Panc1 (cell line): ENCODE data around the gene LRRC47. TPM values are rescaled to one million over a fixed set of nuclear protein-coding genes. Genes with fewer than 3 reads are reported as not detected.

Experiments used
- ATAC-seq: fragments of 200-7000 bp; cut with Tn5 transposase; 2 replicates; pipeline ENCODE4 v1.9.1; 2020; ENCODE audit warnings: mild to moderate bottlenecking, moderate library complexity
- BruUV-seq: library from RNA; stranded (reverse); fragments of 400-500 nt; replicated peaks from 2 replicates; lab custom pipeline; 2021; lab: Mats Ljungman, UMichigan
- CTCF ChIA-PET: fragments of 300-600 bp; sonication (Branson Sonifier 250); formaldehyde crosslinking; loops from one replicate; lab custom pipeline; 2022; ENCODE audit warnings: antibody characterized with exemption; lab: Charles Lee
- POLR2A ChIA-PET: fragments of 300-600 bp; sonication (Branson Sonifier 250); formaldehyde crosslinking; loops from one replicate; lab custom pipeline; 2022; ENCODE audit warnings: antibody characterized with exemption; lab: Charles Lee
- DNase-seq: peaks from one replicate; pipeline ENCODE4 v3.0.0-alpha.2; 2010; ENCODE audit warnings: low read depth, low spot score
- H3K27ac ChIP-seq: 2 replicates; pipeline ENCODE4 v1.5.1; 2011; ENCODE audit warnings: mild to moderate bottlenecking, low read length, inconsistent platforms
- H3K27me3 ChIP-seq: fragments of 200-500 bp; sonication (Bioruptor generic); 2 replicates; pipeline ENCODE4 v1.6.0; 2014; ENCODE audit warnings: low read length, inconsistent platforms; ENCODE audit not compliant: control insufficient read depth, insufficient read depth
- H3K36me3 ChIP-seq: fragments of 200-500 bp; sonication (Bioruptor generic); 2 replicates; pipeline ENCODE4 v1.5.1; 2014; ENCODE audit warnings: inconsistent platforms, mild to moderate bottlenecking, low read length, moderate library complexity; ENCODE audit not compliant: control insufficient read depth, insufficient read depth
- H3K4me1 ChIP-seq: 2 replicates; pipeline ENCODE4 v1.5.1; 2011; ENCODE audit warnings: inconsistent platforms, mild to moderate bottlenecking, low read length, moderate library complexity; ENCODE audit not compliant: control insufficient read depth, insufficient read depth
- H3K4me3 ChIP-seq, 2 experiments: 2 replicates each; pipeline ENCODE4 v1.5.1; 2011 to 2012; ENCODE audit warnings: low read depth in 2 of 2, low read length in 2 of 2, mild to moderate bottlenecking in 2 of 2, inconsistent platforms in 1 of 2, moderate library complexity in 1 of 2
- H3K9me3 ChIP-seq: fragments of 200-500 bp; sonication (Bioruptor generic); 2 replicates; pipeline ENCODE4 v1.5.1; 2014; ENCODE audit warnings: low read depth, mild to moderate bottlenecking, inconsistent platforms, low read length, moderate library complexity; ENCODE audit not compliant: control insufficient read depth, insufficient read depth
- CTCF ChIP-seq: fragments of 450-650 bp; IDR thresholded peaks from 2 replicates; pipeline ENCODE4 v1.5.1; 2017; ENCODE audit warnings: mild to moderate bottlenecking
- POLR2AphosphoS5 ChIP-seq: IDR thresholded peaks from 2 replicates; pipeline ENCODE4 v1.6.1; 2012; ENCODE audit warnings: mild to moderate bottlenecking, low read depth, low read length, moderate library complexity
- REST ChIP-seq, 2 experiments: IDR thresholded peaks; 2 replicates each; pipeline ENCODE4 v1.6.1; 2011 to 2012; ENCODE audit warnings: low read depth in 2 of 2, control low read depth in 1 of 2, low read length in 1 of 2, mild to moderate bottlenecking in 1 of 2, moderate library complexity in 1 of 2; ENCODE audit not compliant: insufficient read depth in 1 of 2
- SIN3A ChIP-seq: IDR thresholded peaks from 2 replicates; pipeline ENCODE4 v1.6.1; 2012; ENCODE audit warnings: low read depth, mild to moderate bottlenecking, low read length, moderate library complexity, borderline replicate concordance; ENCODE audit not compliant: insufficient read depth
- TCF7L2 ChIP-seq: IDR thresholded peaks from 2 replicates; pipeline ENCODE4 v1.6.1; 2011; ENCODE audit warnings: mild to moderate bottlenecking, low read depth, low read length, inconsistent platforms
- in situ Hi-C: cut with HindIII; loops from 2 replicates; pipeline ENCODE4 v1.10.0; 2016; ENCODE audit warnings: low sequenced_read_pairs, low pct_unique_long_range_greater_than_20kb
- intact Hi-C: fragments of 100-400 bp; cut with micrococcal nuclease; formaldehyde crosslinking; loops from one replicate; pipeline ENCODE4 v1.10.0; 2022; ENCODE audit not compliant: unreplicated experiment
- total RNA-seq: library from RNA; stranded (reverse); gene quantifications from one replicate; pipeline ENCODE4 v1.2.1, GENCODE V29; 2021; ENCODE audit not compliant: unreplicated experiment

Gene LRRC47
- total RNA-seq, 1 experiment from 2014 or later, result 51.0 TPM

- Histone ChIP-seq H3K27me3 (no peaks in the 10 kb centered on the region), H3K4me3 (no peak overlapping the region), H3K27ac (no peak overlapping the region), H3K9me3 (no peaks in the 10 kb centered on the region), H3K36me3 (no peaks in the 10 kb centered on the region), H3K4me1 (peaks cover 43% of the 10 kb centered on the region)
- no peak for ATAC-seq
- in situ Hi-C loops (no loop called here), intact Hi-C loops (no loop called here)
- no peak for DNase-seq
- no peak for TF ChIP-seq CTCF
- TF ChIP-seq REST (IDR thresholded peaks at IDR 0.05; ENCODE audit: insufficient read depth in 1 of 2, low read depth in 2 of 2, low read length in 1 of 2), result no peak
- TF ChIP-seq POLR2AphosphoS5, result no peak; the same call in 1 of the 2 replicates
- TF ChIP-seq SIN3A, result no peak
- no peak for TF ChIP-seq TCF7L2
- ChIA-PET CTCF (no interaction called here), POLR2A (interaction anchor here (0.6 to 0.7 kb wide), 2 partner anchors 335 to 652 kb away, joined by 4 to 6 read pairs; no protein-coding TSS in a partner anchor)
- BruUV-seq, result no TSS peak
Measured at GRCh38 chr1:3777647-3778589, 18.4 kb downstream of the LRRC47 start.

GRCh38 chr1:3777078-3777547 is 19.2 kb downstream of the LRRC47 start:
- CTCF ChIA-PET, result no interaction called here
- Histone ChIP-seq H3K36me3 (no peaks in the 10 kb centered on the region), H3K4me3 (no peak overlapping the region), H3K9me3 (no peaks in the 10 kb centered on the region), H3K4me1 (peaks cover 43% of the 10 kb centered on the region), H3K27ac (peak overlapping the region; percentile 29; the same call in 1 of the 2 replicates), H3K27me3 (no peaks in the 10 kb centered on the region)
- DNase-seq, result no peak
- BruUV-seq, result no TSS peak
- in situ Hi-C loops, result no loop called here
- TF ChIP-seq SIN3A (no peak), TCF7L2 (no peak), POLR2AphosphoS5 (no peak), REST (IDR thresholded peaks at IDR 0.05; ENCODE audit: insufficient read depth in 1 of 2, low read depth in 2 of 2, low read length in 1 of 2) (no peak), CTCF (no peak)
- intact Hi-C loops, result no loop called here
- POLR2A ChIA-PET, result no interaction called here
- no peak for ATAC-seq
